HepG2 (cell line): ENCODE measurements around the gene ARMC2. TPM values are rescaled to one million over a fixed set of nuclear protein-coding genes. Genes with fewer than 3 reads are reported as not detected.

Experiments used
- EP300 ChIP-seq, 3 experiments: sonication (generic) in 1 of 3; formaldehyde crosslinking in 1 of 3; IDR thresholded peaks; 2 replicates each; pipeline versions ENCODE4 v1.5.1 to v1.6.1; 2011 to 2020; ENCODE audit warnings: low read depth in 2 of 3, low read length in 2 of 3, borderline replicate concordance in 1 of 3, improper control_type of control experiment in 1 of 3, mild to moderate bottlenecking in 1 of 3, missing genetic modification reagents in 1 of 3, moderate library complexity in 1 of 3
- FOSL2 ChIP-seq: sonication (generic); formaldehyde crosslinking; IDR thresholded peaks from 2 replicates; pipeline ENCODE4 v1.4.0; 2020; ENCODE audit warnings: missing genetic modification reagents
- HMG20B ChIP-seq: conservative IDR thresholded peaks from 2 replicates; pipeline ENCODE4 v1.6.1; 2016; ENCODE audit warnings: missing genetic modification reagents, missing compliant biosample characterization
- RXRB ChIP-seq: IDR thresholded peaks from 2 replicates; pipeline ENCODE4 v1.6.1; 2016; ENCODE audit warnings: borderline replicate concordance, missing genetic modification reagents, missing compliant biosample characterization
- SOX13 ChIP-seq, 3 experiments: fragments of 450-650 bp in 1 of 3; sonication (generic) in 1 of 3; formaldehyde crosslinking in 1 of 3; IDR thresholded peaks in 2 of 3; conservative IDR thresholded peaks in 1 of 3; 2 replicates each; pipeline versions ENCODE4 v1.5.0 to v1.6.1; 2016 to 2020; ENCODE audit warnings: antibody characterized with exemption in 1 of 3, mild to moderate bottlenecking in 1 of 3, missing compliant biosample characterization in 1 of 3, missing genetic modification reagents in 1 of 3, moderate library complexity in 1 of 3
- TCF7 ChIP-seq: sonication (generic); IDR thresholded peaks from 2 replicates; pipeline ENCODE4 v1.6.1; 2016; ENCODE audit warnings: antibody characterized with exemption, low read depth
- ZNF556 ChIP-seq: sonication (generic); formaldehyde crosslinking; IDR thresholded peaks from 2 replicates; pipeline ENCODE4 v1.4.0; 2020; ENCODE audit warnings: mild to moderate bottlenecking, missing genetic modification reagents, borderline replicate concordance
- ZNF569 ChIP-seq: sonication (generic); formaldehyde crosslinking; IDR thresholded peaks from 2 replicates; pipeline ENCODE4 v1.5.0; 2020; ENCODE audit warnings: mild to moderate bottlenecking, missing genetic modification reagents, moderate library complexity, borderline replicate concordance
- ZSCAN30 ChIP-seq: sonication (generic); formaldehyde crosslinking; IDR thresholded peaks from 2 replicates; pipeline ENCODE4 v1.5.0; 2020; ENCODE audit warnings: mild to moderate bottlenecking, missing genetic modification reagents
- polyA plus RNA-seq, 8 experiments: library from polyadenylated mRNA; depleted of rRNA in 3 of 8; stranded (reverse) in 7 of 8; unstranded in 1 of 8; fragments of >200 nt; fragmentation: Illumina TruSeq in 4 of 8; extraction: Trizol in 4 of 8; gene quantifications; 2 replicates each; pipeline versions ENCODE4 v1.2.1 to v1.2.3, GENCODE V29; 2011 to 2016; ENCODE audit warnings: low read depth in 4 of 8, missing spikeins in 1 of 8, mixed read lengths in 1 of 8; ENCODE audit not compliant: insufficient read depth in 1 of 8
- total RNA-seq, 5 experiments: library from RNA; depleted of rRNA; stranded (reverse); fragments of >200 nt; fragmentation: Illumina TruSeq; extraction: Trizol; gene quantifications; 2 replicates each; pipeline ENCODE4 v1.2.3, GENCODE V29; 2016; ENCODE audit warnings: low read depth in 1 of 5
- TF ChIP-seq, protein P1 (sequence below): sonication (generic); formaldehyde crosslinking; IDR thresholded peaks from 2 replicates; pipeline ENCODE4 v1.4.0; 2020; ENCODE audit warnings: low read depth, mild to moderate bottlenecking, missing genetic modification reagents
- TF ChIP-seq, protein P2 (sequence below), 2 experiments: IDR thresholded peaks; 2 replicates each; pipeline ENCODE4 v1.6.1; 2011 to 2012; ENCODE audit warnings: low read length in 2 of 2, borderline replicate concordance in 1 of 2, low read depth in 1 of 2, mild to moderate bottlenecking in 1 of 2, moderate library complexity in 1 of 2
- TF ChIP-seq, protein P3 (sequence below): sonication (generic); formaldehyde crosslinking; IDR thresholded peaks from 2 replicates; pipeline ENCODE4 v1.4.0; 2020; ENCODE audit warnings: missing genetic modification reagents
- TF ChIP-seq, protein P4 (sequence below): IDR thresholded peaks from 2 replicates; pipeline ENCODE4 v1.6.1; 2016; ENCODE audit warnings: low read depth, missing genetic modification reagents, missing compliant biosample characterization

Gene ARMC2
- total and polyA plus RNA-seq, 2 of the 13 experiments (the other 11 are each of a cell fraction or from before 2014, with no cell fraction given): 1.4 to 3.2 TPM

DNA sequence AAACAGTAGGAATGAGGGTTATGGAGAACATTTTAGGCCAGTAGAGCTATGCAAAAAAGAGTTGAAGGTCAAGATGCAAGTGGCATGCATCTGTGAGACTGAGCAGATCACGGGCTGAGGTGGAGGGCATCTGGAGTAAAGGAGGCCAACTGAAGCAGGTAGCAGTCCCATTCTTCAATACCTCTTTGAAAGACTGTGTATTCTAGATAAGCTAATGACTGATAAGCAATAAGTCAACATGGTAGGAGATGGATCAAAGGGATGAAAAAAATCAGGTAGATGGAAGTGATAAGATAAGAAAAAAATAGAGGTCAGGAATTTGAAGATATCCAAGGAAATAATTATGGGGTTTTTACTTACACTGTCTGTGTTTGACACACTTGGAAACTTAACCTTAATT is 55.6 kb downstream of the ARMC2 start (continued):
- TF ChIP-seq, protein P1, sequence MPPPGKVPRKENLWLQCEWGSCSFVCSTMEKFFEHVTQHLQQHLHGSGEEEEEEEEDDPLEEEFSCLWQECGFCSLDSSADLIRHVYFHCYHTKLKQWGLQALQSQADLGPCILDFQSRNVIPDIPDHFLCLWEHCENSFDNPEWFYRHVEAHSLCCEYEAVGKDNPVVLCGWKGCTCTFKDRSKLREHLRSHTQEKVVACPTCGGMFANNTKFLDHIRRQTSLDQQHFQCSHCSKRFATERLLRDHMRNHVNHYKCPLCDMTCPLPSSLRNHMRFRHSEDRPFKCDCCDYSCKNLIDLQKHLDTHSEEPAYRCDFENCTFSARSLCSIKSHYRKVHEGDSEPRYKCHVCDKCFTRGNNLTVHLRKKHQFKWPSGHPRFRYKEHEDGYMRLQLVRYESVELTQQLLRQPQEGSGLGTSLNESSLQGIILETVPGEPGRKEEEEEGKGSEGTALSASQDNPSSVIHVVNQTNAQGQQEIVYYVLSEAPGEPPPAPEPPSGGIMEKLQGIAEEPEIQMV (CRISPR knock-in tag): no peak
- TF ChIP-seq, protein P2, sequence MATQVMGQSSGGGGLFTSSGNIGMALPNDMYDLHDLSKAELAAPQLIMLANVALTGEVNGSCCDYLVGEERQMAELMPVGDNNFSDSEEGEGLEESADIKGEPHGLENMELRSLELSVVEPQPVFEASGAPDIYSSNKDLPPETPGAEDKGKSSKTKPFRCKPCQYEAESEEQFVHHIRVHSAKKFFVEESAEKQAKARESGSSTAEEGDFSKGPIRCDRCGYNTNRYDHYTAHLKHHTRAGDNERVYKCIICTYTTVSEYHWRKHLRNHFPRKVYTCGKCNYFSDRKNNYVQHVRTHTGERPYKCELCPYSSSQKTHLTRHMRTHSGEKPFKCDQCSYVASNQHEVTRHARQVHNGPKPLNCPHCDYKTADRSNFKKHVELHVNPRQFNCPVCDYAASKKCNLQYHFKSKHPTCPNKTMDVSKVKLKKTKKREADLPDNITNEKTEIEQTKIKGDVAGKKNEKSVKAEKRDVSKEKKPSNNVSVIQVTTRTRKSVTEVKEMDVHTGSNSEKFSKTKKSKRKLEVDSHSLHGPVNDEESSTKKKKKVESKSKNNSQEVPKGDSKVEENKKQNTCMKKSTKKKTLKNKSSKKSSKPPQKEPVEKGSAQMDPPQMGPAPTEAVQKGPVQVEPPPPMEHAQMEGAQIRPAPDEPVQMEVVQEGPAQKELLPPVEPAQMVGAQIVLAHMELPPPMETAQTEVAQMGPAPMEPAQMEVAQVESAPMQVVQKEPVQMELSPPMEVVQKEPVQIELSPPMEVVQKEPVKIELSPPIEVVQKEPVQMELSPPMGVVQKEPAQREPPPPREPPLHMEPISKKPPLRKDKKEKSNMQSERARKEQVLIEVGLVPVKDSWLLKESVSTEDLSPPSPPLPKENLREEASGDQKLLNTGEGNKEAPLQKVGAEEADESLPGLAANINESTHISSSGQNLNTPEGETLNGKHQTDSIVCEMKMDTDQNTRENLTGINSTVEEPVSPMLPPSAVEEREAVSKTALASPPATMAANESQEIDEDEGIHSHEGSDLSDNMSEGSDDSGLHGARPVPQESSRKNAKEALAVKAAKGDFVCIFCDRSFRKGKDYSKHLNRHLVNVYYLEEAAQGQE (IDR thresholded peaks at IDR 0.05; ENCODE audit: borderline replicate concordance in 1 of 2, low read depth in 1 of 2, low read length in 2 of 2): 0 out of 4 replicates have a peak, but pooled peaks of 1 of the 2 experiments have one; percentile 29
- TF ChIP-seq, protein P3, sequence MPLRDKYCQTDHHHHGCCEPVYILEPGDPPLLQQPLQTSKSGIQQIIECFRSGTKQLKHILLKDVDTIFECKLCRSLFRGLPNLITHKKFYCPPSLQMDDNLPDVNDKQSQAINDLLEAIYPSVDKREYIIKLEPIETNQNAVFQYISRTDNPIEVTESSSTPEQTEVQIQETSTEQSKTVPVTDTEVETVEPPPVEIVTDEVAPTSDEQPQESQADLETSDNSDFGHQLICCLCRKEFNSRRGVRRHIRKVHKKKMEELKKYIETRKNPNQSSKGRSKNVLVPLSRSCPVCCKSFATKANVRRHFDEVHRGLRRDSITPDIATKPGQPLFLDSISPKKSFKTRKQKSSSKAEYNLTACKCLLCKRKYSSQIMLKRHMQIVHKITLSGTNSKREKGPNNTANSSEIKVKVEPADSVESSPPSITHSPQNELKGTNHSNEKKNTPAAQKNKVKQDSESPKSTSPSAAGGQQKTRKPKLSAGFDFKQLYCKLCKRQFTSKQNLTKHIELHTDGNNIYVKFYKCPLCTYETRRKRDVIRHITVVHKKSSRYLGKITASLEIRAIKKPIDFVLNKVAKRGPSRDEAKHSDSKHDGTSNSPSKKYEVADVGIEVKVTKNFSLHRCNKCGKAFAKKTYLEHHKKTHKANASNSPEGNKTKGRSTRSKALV (CRISPR knock-in tag): no peak
- TF ChIP-seq FOSL2 (0 out of 2 replicates have a peak, but pooled peaks have one; percentile 15), ZNF556 (CRISPR knock-in tag) (no peak), ZSCAN30 (CRISPR knock-in tag) (no peak), RXRB (CRISPR knock-in tag) (peak; percentile 20; the same call in 1 of the 2 replicates), ZNF569 (CRISPR knock-in tag) (no peak), SOX13 (IDR thresholded peaks at IDR 0.05) (peak; percentile 21; the same call in 1 of the 2 replicates), SOX13 (CRISPR knock-in tag; conservative IDR thresholded peaks at IDR 0.05 in 1 of 2, IDR thresholded peaks at IDR 0.05 in 1 of 2) (peak in 1 of 2 experiments; percentile 90; a peak in 2 of 4 replicates), EP300 (IDR thresholded peaks at IDR 0.05; ENCODE audit: low read depth in 2 of 2, low read length in 2 of 2) (peak in 1 of 2 experiments; percentile 55; a peak in 1 of 4 replicates), EP300 (CRISPR knock-in tag; IDR thresholded peaks at IDR 0.05; ENCODE audit: borderline replicate concordance) (no peak), TCF7 (peak; percentile 91), HMG20B (peak; percentile 91)
- TF ChIP-seq, protein P4, sequence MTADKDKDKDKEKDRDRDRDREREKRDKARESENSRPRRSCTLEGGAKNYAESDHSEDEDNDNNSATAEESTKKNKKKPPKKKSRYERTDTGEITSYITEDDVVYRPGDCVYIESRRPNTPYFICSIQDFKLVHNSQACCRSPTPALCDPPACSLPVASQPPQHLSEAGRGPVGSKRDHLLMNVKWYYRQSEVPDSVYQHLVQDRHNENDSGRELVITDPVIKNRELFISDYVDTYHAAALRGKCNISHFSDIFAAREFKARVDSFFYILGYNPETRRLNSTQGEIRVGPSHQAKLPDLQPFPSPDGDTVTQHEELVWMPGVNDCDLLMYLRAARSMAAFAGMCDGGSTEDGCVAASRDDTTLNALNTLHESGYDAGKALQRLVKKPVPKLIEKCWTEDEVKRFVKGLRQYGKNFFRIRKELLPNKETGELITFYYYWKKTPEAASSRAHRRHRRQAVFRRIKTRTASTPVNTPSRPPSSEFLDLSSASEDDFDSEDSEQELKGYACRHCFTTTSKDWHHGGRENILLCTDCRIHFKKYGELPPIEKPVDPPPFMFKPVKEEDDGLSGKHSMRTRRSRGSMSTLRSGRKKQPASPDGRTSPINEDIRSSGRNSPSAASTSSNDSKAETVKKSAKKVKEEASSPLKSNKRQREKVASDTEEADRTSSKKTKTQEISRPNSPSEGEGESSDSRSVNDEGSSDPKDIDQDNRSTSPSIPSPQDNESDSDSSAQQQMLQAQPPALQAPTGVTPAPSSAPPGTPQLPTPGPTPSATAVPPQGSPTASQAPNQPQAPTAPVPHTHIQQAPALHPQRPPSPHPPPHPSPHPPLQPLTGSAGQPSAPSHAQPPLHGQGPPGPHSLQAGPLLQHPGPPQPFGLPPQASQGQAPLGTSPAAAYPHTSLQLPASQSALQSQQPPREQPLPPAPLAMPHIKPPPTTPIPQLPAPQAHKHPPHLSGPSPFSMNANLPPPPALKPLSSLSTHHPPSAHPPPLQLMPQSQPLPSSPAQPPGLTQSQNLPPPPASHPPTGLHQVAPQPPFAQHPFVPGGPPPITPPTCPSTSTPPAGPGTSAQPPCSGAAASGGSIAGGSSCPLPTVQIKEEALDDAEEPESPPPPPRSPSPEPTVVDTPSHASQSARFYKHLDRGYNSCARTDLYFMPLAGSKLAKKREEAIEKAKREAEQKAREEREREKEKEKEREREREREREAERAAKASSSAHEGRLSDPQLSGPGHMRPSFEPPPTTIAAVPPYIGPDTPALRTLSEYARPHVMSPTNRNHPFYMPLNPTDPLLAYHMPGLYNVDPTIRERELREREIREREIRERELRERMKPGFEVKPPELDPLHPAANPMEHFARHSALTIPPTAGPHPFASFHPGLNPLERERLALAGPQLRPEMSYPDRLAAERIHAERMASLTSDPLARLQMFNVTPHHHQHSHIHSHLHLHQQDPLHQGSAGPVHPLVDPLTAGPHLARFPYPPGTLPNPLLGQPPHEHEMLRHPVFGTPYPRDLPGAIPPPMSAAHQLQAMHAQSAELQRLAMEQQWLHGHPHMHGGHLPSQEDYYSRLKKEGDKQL: peak; percentile 92
